Measurements from ENCODE around the gene DNAJB12. TPM values are rescaled to one million over a fixed set of nuclear protein-coding genes. Genes with fewer than 3 reads are reported as not detected.

DNAJB12 gene
- total RNA-seq, 2 donors from 2014 or later, result 24.5 to 36.8 TPM

DNA sequence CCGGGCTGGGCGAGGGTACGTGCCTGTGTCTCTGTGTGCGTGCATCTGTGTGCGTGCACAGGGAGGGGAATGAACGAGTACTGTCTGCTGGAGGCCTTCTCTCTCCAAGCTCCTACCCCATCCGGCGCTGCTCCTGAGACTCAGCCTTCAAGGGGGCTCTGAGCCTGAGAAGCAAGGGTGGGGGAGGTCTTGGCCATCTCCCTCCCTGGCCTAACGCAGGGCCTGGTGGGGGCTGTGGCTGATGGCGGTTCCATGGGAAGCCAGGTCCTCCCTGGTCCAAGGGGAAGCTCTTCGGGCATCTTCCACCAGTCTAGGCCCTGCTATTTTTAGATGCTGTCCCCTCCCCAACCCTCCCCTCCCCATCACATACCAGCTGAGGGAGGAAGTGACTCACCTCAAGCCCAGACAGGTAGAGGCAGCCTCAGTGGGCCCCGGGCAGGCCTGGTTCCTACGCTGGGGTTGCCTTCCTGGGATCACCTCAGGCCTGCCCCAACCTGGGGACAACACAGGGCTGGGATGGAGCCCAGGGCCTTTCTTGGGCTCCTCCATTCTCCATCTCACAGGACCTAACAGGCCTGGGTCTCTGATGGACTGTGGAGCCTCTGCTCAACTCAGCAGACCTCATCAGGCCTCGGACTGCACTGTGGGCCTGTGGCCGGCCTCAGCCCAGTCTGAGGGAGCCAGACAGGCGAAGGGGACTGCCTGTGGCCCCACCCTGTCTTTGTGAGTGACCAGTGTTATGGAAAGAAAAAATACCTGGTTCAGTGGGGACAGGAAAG, 32.2 kb downstream of the DNAJB12 start:
- Histone ChIP-seq H3K36me3 (no peaks in the 10 kb centered on the region), H3K27me3 (no peaks in the 10 kb centered on the region), H3K9me3 (no peaks in the 10 kb centered on the region), H3K4me1 (peaks cover 0 to 73% of the 10 kb centered on the region in 2 donors), H3K27ac (peak overlapping the region in 1 of 2 donors; percentile 5), H3K4me3 (no peak overlapping the region)
- DNase-seq (ENCODE audit: low spot score), result no peak
- TF ChIP-seq, protein P1, sequence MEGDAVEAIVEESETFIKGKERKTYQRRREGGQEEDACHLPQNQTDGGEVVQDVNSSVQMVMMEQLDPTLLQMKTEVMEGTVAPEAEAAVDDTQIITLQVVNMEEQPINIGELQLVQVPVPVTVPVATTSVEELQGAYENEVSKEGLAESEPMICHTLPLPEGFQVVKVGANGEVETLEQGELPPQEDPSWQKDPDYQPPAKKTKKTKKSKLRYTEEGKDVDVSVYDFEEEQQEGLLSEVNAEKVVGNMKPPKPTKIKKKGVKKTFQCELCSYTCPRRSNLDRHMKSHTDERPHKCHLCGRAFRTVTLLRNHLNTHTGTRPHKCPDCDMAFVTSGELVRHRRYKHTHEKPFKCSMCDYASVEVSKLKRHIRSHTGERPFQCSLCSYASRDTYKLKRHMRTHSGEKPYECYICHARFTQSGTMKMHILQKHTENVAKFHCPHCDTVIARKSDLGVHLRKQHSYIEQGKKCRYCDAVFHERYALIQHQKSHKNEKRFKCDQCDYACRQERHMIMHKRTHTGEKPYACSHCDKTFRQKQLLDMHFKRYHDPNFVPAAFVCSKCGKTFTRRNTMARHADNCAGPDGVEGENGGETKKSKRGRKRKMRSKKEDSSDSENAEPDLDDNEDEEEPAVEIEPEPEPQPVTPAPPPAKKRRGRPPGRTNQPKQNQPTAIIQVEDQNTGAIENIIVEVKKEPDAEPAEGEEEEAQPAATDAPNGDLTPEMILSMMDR (IDR thresholded peaks at IDR 0.05), result no peak

DNA sequence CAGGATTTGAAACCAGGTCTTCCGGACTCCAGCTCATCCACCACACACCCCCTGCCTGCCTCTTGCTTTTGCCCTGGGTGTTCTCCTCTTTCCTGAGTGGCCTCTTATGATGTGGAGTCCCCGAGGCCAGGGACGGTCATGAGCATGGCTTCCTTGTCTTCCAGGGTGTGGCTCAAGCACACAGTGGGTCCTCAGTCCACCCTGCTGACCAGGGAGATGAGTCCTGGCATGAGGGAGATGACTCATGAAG, 32.8 kb downstream of the DNAJB12 start:
- TF ChIP-seq, protein P1 (IDR thresholded peaks at IDR 0.05), result no peak
- Histone ChIP-seq H3K9me3 (no peaks in the 10 kb centered on the region), H3K27me3 (no peaks in the 10 kb centered on the region), H3K4me1 (peaks cover 0 to 72% of the 10 kb centered on the region in 2 donors), H3K27ac (peak overlapping the region in 1 of 2 donors; percentile 93), H3K36me3 (no peaks in the 10 kb centered on the region), H3K4me3 (no peak overlapping the region)
- DNase-seq (ENCODE audit: low spot score), result no peak

DNA sequence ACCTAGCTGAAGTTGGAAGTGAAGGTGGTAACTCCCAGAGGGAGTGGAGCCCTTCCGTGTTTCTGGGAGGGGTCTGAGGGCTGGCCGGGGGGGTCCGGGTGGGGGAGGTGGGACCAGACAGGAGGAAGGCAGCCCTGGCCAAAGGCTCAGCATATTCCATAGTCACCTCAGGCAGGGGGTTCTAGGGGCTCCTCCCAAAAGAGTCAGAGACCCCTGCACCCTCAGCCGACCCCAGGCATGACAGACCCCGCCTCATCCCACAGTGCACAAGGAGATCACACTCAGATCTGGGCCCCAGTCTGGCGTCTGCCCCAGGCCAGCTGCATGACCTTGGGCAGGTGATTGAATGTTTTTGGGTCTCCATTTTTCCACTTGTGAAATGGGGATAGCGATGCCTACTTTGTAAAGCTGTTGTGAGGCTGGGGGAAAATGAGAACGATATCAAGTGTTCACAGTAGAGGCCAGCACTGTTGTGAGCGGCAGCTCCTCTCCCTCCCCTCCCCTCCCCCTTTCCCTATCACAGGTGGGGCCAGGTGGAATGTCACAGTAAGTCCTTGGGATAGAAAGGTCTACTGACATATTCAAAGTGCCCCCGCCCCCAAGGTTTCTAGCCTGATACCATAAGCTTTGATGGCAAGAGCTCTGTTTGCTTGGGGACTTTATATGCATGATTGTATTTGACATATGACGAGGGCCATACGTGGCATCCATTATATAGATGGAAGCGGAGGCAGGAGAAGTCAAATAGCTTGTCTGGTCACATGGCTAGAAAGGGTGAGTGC, 33.3 kb downstream of the DNAJB12 start:
- no peaks in the 10 kb centered on the region for H3K36me3 ChIP-seq
- H3K4me3 ChIP-seq, result no peak overlapping the region
- DNase-seq (ENCODE audit: low spot score), result no peak
- H3K27ac ChIP-seq, result peak overlapping the region; percentile 88 to 93
- H3K4me1 ChIP-seq, result peaks cover 0 to 77% of the 10 kb centered on the region in 2 donors
- TF ChIP-seq, protein P1 (IDR thresholded peaks at IDR 0.05), result no peak
- H3K27me3 ChIP-seq, result no peaks in the 10 kb centered on the region
- no peaks in the 10 kb centered on the region for H3K9me3 ChIP-seq

DNA sequence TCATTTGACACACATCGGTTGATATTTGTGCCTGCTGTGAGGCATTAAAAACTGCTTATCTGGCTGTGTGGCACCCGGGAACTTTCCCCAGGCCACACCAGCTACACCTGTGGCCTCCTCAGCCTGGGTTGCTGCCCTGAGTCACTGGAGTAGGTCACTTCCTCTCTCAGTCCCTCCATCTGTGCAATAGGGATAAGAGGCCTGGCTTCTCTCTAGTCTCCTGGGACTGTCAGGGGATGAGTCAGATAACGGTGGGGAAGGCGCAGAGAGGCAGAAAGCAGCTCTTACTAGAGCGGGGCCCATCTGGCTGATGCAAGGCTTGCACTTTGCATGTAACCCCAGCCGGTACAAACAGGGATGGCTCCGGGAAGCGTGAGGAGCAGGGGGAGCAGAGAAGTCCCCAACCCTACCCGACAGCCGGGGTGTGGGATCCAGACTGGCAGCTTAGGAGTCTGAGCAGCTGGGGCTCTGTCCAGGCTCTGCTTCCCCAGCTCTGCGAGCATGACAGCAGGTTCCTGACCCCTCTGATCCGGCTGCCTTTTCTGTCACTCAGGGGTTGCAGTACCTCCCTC, 34.0 kb downstream of the DNAJB12 start:
- DNase-seq (ENCODE audit: low spot score), result peak; percentile 93
- Histone ChIP-seq H3K9me3 (no peaks in the 10 kb centered on the region), H3K36me3 (no peaks in the 10 kb centered on the region), H3K27ac (peak overlapping the region; percentile 88 to 93), H3K27me3 (no peaks in the 10 kb centered on the region), H3K4me1 (peaks cover 2 to 78% of the 10 kb centered on the region in 2 donors), H3K4me3 (no peak overlapping the region)
- TF ChIP-seq, protein P1 (IDR thresholded peaks at IDR 0.05), result no peak

DNA sequence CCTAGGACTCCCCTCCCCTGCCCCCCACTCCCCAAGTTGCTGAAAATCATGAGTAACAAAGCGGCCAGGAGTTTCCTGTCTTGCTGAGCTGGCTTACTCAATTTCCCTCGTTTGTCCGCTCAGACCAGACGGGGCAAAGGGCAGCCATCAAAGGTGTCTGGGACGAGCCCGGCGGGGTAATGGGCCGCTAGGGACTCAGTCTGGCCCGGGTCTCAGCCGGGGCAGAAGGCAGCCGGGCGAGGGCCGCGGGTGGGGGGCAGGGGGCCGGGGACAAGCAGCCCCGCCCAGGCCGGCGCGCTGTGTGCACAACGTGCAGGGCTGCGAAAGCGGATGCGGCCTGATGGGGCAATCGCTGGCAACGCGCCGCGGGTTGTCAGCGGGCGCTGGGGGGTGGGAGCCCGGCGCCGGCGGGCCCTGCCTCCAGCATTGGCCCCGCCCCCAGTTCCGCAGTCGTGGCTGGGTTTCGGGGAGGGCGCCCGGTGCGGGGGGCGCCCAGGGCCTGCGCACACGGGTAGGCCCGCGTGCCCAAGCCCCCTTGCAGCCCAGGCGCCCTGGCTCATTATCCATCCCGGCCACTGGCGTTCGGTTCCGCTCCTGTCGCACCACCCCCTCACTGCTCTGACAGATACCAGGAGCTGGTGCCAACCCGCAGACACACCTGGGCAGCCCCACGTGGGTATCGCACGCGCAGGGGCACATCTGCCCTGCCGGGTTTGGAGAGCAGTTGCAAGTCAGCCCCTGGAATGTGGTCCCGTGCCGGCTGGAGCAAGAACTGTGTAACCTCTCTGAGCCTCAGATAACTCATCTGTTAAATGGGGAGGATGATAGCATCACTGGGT, 35.1 kb downstream of the DNAJB12 start:
- Histone ChIP-seq H3K4me1 (peaks cover 2 to 78% of the 10 kb centered on the region in 2 donors), H3K27ac (peak overlapping the region; percentile 88 to 93)
- peak; percentile 94 for DNase-seq (ENCODE audit: low spot score)

More for the DNA sequence above, 35.1 kb downstream of the DNAJB12 start:
- no peaks in the 10 kb centered on the region for H3K36me3 ChIP-seq
- H3K27me3 ChIP-seq, result no peaks in the 10 kb centered on the region
- TF ChIP-seq, protein P1 (IDR thresholded peaks at IDR 0.05), result no peak
- peak overlapping the region; percentile 26 to 51 for H3K4me3 ChIP-seq
- H3K9me3 ChIP-seq, result no peaks in the 10 kb centered on the region
